ENCODE measurements around the gene SPOP.

SPOP gene

GRCh38 chr17:49576088-49576916 is 101.6 kb downstream of the SPOP start:
- CTCF ChIA-PET: interaction anchor here (0.6 to 14.4 kb wide), 15 partner anchors 9 to 420 kb away, joined by 3 to 486 read pairs (median 5); partner anchors contain the start of gene SLC35B1
- TF ChIP-seq, protein P1, sequence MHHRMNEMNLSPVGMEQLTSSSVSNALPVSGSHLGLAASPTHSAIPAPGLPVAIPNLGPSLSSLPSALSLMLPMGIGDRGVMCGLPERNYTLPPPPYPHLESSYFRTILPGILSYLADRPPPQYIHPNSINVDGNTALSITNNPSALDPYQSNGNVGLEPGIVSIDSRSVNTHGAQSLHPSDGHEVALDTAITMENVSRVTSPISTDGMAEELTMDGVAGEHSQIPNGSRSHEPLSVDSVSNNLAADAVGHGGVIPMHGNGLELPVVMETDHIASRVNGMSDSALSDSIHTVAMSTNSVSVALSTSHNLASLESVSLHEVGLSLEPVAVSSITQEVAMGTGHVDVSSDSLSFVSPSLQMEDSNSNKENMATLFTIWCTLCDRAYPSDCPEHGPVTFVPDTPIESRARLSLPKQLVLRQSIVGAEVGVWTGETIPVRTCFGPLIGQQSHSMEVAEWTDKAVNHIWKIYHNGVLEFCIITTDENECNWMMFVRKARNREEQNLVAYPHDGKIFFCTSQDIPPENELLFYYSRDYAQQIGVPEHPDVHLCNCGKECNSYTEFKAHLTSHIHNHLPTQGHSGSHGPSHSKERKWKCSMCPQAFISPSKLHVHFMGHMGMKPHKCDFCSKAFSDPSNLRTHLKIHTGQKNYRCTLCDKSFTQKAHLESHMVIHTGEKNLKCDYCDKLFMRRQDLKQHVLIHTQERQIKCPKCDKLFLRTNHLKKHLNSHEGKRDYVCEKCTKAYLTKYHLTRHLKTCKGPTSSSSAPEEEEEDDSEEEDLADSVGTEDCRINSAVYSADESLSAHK (tag by site-specific recombination; IDR thresholded peaks at IDR 0.05): no peak
- no peak for TF ChIP-seq ZNF529 (tag by site-specific recombination; IDR thresholded peaks at IDR 0.05; ENCODE audit: insufficient replicate concordance)
- no peak for TF ChIP-seq HOXC10 (CRISPR knock-in tag; IDR thresholded peaks at IDR 0.05)
- no peak for TF ChIP-seq ZNF302 (tag by site-specific recombination; IDR thresholded peaks at IDR 0.05; ENCODE audit: low read depth)
- no peak for TF ChIP-seq INSM2 (tag by site-specific recombination; IDR thresholded peaks at IDR 0.05)
- no peak for TF ChIP-seq ZNF488 (tag by site-specific recombination; IDR thresholded peaks at IDR 0.05)
- TF ChIP-seq ZNF184 (tag by site-specific recombination; IDR thresholded peaks at IDR 0.05): no peak
- no peak for TF ChIP-seq ZNF555 (tag by site-specific recombination; conservative IDR thresholded peaks at IDR 0.05)
- no peak for TF ChIP-seq ZNF514 (tag by site-specific recombination; IDR thresholded peaks at IDR 0.05)
- 0 out of 2 replicates have a peak, but pooled peaks have one; percentile 34 for TF ChIP-seq ZBTB7A (tag by site-specific recombination; IDR thresholded peaks at IDR 0.05; ENCODE audit: low read depth)
- TF ChIP-seq ZNF239 (tag by site-specific recombination; IDR thresholded peaks at IDR 0.05): no peak
- TF ChIP-seq GFI1B (tag by site-specific recombination; IDR thresholded peaks at IDR 0.05): no peak
- peak; percentile 94 for TF ChIP-seq SP3 (tag by site-specific recombination; IDR thresholded peaks at IDR 0.05)
- no peak for TF ChIP-seq ZNF548 (tag by site-specific recombination; IDR thresholded peaks at IDR 0.05)
- no peak for TF ChIP-seq ZNF175 (tag by site-specific recombination; IDR thresholded peaks at IDR 0.05)
- no peak for TF ChIP-seq ZNF266 (tag by site-specific recombination; IDR thresholded peaks at IDR 0.05; ENCODE audit: low read depth)
- no peak for TF ChIP-seq ZFP69B (tag by site-specific recombination; IDR thresholded peaks at IDR 0.05)
- TF ChIP-seq ZNF747 (tag by site-specific recombination; IDR thresholded peaks at IDR 0.05): no peak
- TF ChIP-seq ZNF830 (tag by site-specific recombination; IDR thresholded peaks at IDR 0.05; ENCODE audit: low read depth): no peak
- TF ChIP-seq, protein P2, sequence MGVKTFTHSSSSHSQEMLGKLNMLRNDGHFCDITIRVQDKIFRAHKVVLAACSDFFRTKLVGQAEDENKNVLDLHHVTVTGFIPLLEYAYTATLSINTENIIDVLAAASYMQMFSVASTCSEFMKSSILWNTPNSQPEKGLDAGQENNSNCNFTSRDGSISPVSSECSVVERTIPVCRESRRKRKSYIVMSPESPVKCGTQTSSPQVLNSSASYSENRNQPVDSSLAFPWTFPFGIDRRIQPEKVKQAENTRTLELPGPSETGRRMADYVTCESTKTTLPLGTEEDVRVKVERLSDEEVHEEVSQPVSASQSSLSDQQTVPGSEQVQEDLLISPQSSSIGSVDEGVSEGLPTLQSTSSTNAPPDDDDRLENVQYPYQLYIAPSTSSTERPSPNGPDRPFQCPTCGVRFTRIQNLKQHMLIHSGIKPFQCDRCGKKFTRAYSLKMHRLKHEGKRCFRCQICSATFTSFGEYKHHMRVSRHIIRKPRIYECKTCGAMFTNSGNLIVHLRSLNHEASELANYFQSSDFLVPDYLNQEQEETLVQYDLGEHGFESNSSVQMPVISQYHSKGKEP (tag by site-specific recombination; IDR thresholded peaks at IDR 0.05): no peak
- TF ChIP-seq ZNF530 (tag by site-specific recombination; IDR thresholded peaks at IDR 0.05; ENCODE audit: low read depth): no peak
- TF ChIP-seq ZBTB8A (tag by site-specific recombination; IDR thresholded peaks at IDR 0.05): peak; percentile 41
- TF ChIP-seq ZBTB20 (tag by site-specific recombination; IDR thresholded peaks at IDR 0.05): peak; percentile 45; the same call in 1 of the 2 replicates
- TF ChIP-seq ZNF623 (tag by site-specific recombination; IDR thresholded peaks at IDR 0.05): no peak
- 0 out of 2 replicates have a peak, but pooled peaks have one; percentile 65 for TF ChIP-seq BCL11B (tag by site-specific recombination; IDR thresholded peaks at IDR 0.05; ENCODE audit: low read depth)
- TF ChIP-seq, protein P3, sequence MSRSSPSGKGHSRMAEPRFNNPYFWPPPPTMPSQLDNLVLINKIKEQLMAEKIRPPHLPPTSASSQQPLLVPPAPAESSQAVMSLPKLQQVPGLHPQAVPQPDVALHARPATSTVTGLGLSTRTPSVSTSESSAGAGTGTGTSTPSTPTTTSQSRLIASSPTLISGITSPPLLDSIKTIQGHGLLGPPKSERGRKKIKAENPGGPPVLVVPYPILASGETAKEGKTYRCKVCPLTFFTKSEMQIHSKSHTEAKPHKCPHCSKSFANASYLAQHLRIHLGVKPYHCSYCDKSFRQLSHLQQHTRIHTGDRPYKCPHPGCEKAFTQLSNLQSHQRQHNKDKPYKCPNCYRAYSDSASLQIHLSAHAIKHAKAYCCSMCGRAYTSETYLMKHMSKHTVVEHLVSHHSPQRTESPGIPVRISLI (tag by site-specific recombination; IDR thresholded peaks at IDR 0.05): no peak
- no peak for TF ChIP-seq ZNF169 (tag by site-specific recombination; IDR thresholded peaks at IDR 0.05)
- no peak for TF ChIP-seq ZNF558 (tag by site-specific recombination; IDR thresholded peaks at IDR 0.05)
- TF ChIP-seq KLF7 (tag by site-specific recombination; IDR thresholded peaks at IDR 0.05; ENCODE audit: borderline replicate concordance): peak; percentile 72; the same call in 1 of the 2 replicates
- TF ChIP-seq MEIS1 (CRISPR knock-in tag; IDR thresholded peaks at IDR 0.05; ENCODE audit: borderline replicate concordance): no peak
- no peak for TF ChIP-seq ZNF571 (tag by site-specific recombination; IDR thresholded peaks at IDR 0.05)

More at GRCh38 chr17:49576088-49576916, 101.6 kb downstream of the SPOP start:
- Histone ChIP-seq H3K4me3 (ENCODE audit: low read depth, low read length) (peak overlapping the region; percentile 56), H3K9me3 (ENCODE audit: control insufficient read depth, insufficient read depth, low read depth, low read length) (no peaks in the 10 kb centered on the region), H3K4me1 (ENCODE audit: control insufficient read depth, insufficient read depth, low read length) (peaks cover 3% of the 10 kb centered on the region; the same call in 1 of the 2 replicates), H3K27ac (ENCODE audit: extremely low read depth, low read depth, low read length) (no peak overlapping the region), H3K36me3 (ENCODE audit: control insufficient read depth in 2 of 2, insufficient read depth in 1 of 2, low read length in 2 of 2) (no peaks in the 10 kb centered on the region)
- POLR2A ChIA-PET: interaction anchor here (0.6 to 1.4 kb wide), 5 partner anchors 100 to 774 kb away, joined by 3 to 7 read pairs (median 4); partner anchors contain the start of genes FAM117A and SLC35B1
